ENCODE measurements around the gene PLA2G4A.
A peak's percentile ranks its signal among the peaks of the same experiment; 100 is the strongest.

The PLA2G4A gene

GRCh38 chr1:186783193-186783592 is 45.6 kb upstream of the PLA2G4A start:
- Histone ChIP-seq H2BK5ac (ENCODE audit: low read depth, low read length, poor library complexity, severe bottlenecking) (no peak overlapping the region), H3K4me3 (ENCODE audit: insufficient read depth in 1 of 2, low read depth in 1 of 2, low read length in 2 of 2) (no peak overlapping the region), H3K4ac (ENCODE audit: low read depth in 1 of 2, low read length in 2 of 2) (no peak overlapping the region), H2AFZ (ENCODE audit: low read depth, low read length) (no peak overlapping the region), H3K9ac (ENCODE audit: low read length) (no peak overlapping the region), H4K91ac (ENCODE audit: low read length) (no peak overlapping the region), H3K4me1 (ENCODE audit: control insufficient read depth, insufficient read depth, low read depth, low read length) (no peaks in the 10 kb centered on the region), H3K27me3 (ENCODE audit: control insufficient read depth in 1 of 2, insufficient read depth in 1 of 2, low read length in 2 of 2) (no peaks in the 10 kb centered on the region), H2BK120ac (ENCODE audit: low read depth, low read length) (no peak overlapping the region), H3K27ac (ENCODE audit: low read length, poor library complexity, severe bottlenecking) (no peak overlapping the region), H2BK12ac (ENCODE audit: low read length in 2 of 2) (peak overlapping the region in 1 of 2 experiments; percentile 9), H2BK15ac (ENCODE audit: low read depth, poor library complexity, severe bottlenecking) (no peak overlapping the region), H3K18ac (ENCODE audit: low read depth in 1 of 2, low read length in 2 of 2) (no peak overlapping the region), H3K9me3 (ENCODE audit: control insufficient read depth, low read length) (no peaks in the 10 kb centered on the region), H2AK5ac (ENCODE audit: low read length, severe bottlenecking) (no peak overlapping the region), H3K14ac (ENCODE audit: low read length in 2 of 2) (no peak overlapping the region), H3K4me2 (ENCODE audit: low read length, poor library complexity, severe bottlenecking) (no peak overlapping the region), H4K8ac (ENCODE audit: low read length) (no peak overlapping the region), H3K79me1 (replicated peaks; ENCODE audit: low read length, poor library complexity, severe bottlenecking) (no peaks in the 10 kb centered on the region), H3K23ac (ENCODE audit: low read length in 2 of 2) (no peak overlapping the region), H3K36me3 (ENCODE audit: control insufficient read depth in 1 of 2, insufficient read depth in 2 of 2, low read depth in 1 of 2, low read length in 2 of 2) (no peaks in the 10 kb centered on the region)
- WGBS: 94% methylated on average over 3 of the region's 3 CpGs
- no peak for DNase-seq

GRCh38 chr1:186785503-186785902 is 43.2 kb upstream of the PLA2G4A start:
- 100% methylated on average over 1 of the region's 2 CpGs for WGBS
- no peak overlapping the region for H3K4me3 ChIP-seq (ENCODE audit: insufficient read depth in 1 of 2, low read depth in 1 of 2, low read length in 2 of 2)

GRCh38 chr1:186790101-186790500 is 38.6 kb upstream of the PLA2G4A start:
- H3K4me2 ChIP-seq (ENCODE audit: low read length, poor library complexity, severe bottlenecking): no peak overlapping the region
- no peak for DNase-seq
- no peak overlapping the region for H2BK120ac ChIP-seq (ENCODE audit: low read depth, low read length)
- no peak overlapping the region for H2AFZ ChIP-seq (ENCODE audit: low read depth, low read length)
- H3K9ac ChIP-seq (ENCODE audit: low read length): no peak overlapping the region
- no peak overlapping the region for H3K18ac ChIP-seq (ENCODE audit: low read depth in 1 of 2, low read length in 2 of 2)
- H3K9me3 ChIP-seq (ENCODE audit: control insufficient read depth, low read length): no peaks in the 10 kb centered on the region
- H4K8ac ChIP-seq (ENCODE audit: low read length): no peak overlapping the region
- no peaks in the 10 kb centered on the region for H3K27me3 ChIP-seq (ENCODE audit: control insufficient read depth in 1 of 2, insufficient read depth in 1 of 2, low read length in 2 of 2)
- no peak overlapping the region for H3K27ac ChIP-seq (ENCODE audit: low read length, poor library complexity, severe bottlenecking)
- no peak overlapping the region for H3K4ac ChIP-seq (ENCODE audit: low read depth in 1 of 2, low read length in 2 of 2)
- no peak overlapping the region for H2AK5ac ChIP-seq (ENCODE audit: low read length, severe bottlenecking)
- WGBS: 100% methylated on average over 1 of the region's 1 CpG
- H2BK12ac ChIP-seq (ENCODE audit: low read length in 2 of 2): no peak overlapping the region
- H3K36me3 ChIP-seq (ENCODE audit: control insufficient read depth in 1 of 2, insufficient read depth in 2 of 2, low read depth in 1 of 2, low read length in 2 of 2): no peaks in the 10 kb centered on the region
- no peak overlapping the region for H2BK5ac ChIP-seq (ENCODE audit: low read depth, low read length, poor library complexity, severe bottlenecking)
- H2BK15ac ChIP-seq (ENCODE audit: low read depth, poor library complexity, severe bottlenecking): no peak overlapping the region
- no peak overlapping the region for H3K23ac ChIP-seq (ENCODE audit: low read length in 2 of 2)
- no peaks in the 10 kb centered on the region for H3K4me1 ChIP-seq (ENCODE audit: control insufficient read depth, insufficient read depth, low read depth, low read length)
- no peak overlapping the region for H3K14ac ChIP-seq (ENCODE audit: low read length in 2 of 2)
- H4K91ac ChIP-seq (ENCODE audit: low read length): no peak overlapping the region
- H3K79me1 ChIP-seq (replicated peaks; ENCODE audit: low read length, poor library complexity, severe bottlenecking): no peaks in the 10 kb centered on the region
- no peak overlapping the region for H3K4me3 ChIP-seq (ENCODE audit: insufficient read depth in 1 of 2, low read depth in 1 of 2, low read length in 2 of 2)

More at GRCh38 chr1:186785503-186785902, 43.2 kb upstream of the PLA2G4A start:
- H2BK12ac ChIP-seq (ENCODE audit: low read length in 2 of 2): no peak overlapping the region
- H4K91ac ChIP-seq (ENCODE audit: low read length): no peak overlapping the region
- no peak overlapping the region for H2AFZ ChIP-seq (ENCODE audit: low read depth, low read length)
- H3K4me1 ChIP-seq (ENCODE audit: control insufficient read depth, insufficient read depth, low read depth, low read length): no peaks in the 10 kb centered on the region
- H2BK120ac ChIP-seq (ENCODE audit: low read depth, low read length): no peak overlapping the region
- H3K18ac ChIP-seq (ENCODE audit: low read depth in 1 of 2, low read length in 2 of 2): no peak overlapping the region
- no peak overlapping the region for H2AK5ac ChIP-seq (ENCODE audit: low read length, severe bottlenecking)
- peak; percentile 37 for DNase-seq
- H3K4ac ChIP-seq (ENCODE audit: low read depth in 1 of 2, low read length in 2 of 2): no peak overlapping the region
- H2BK5ac ChIP-seq (ENCODE audit: low read depth, low read length, poor library complexity, severe bottlenecking): no peak overlapping the region
- no peaks in the 10 kb centered on the region for H3K36me3 ChIP-seq (ENCODE audit: control insufficient read depth in 1 of 2, insufficient read depth in 2 of 2, low read depth in 1 of 2, low read length in 2 of 2)
- no peak overlapping the region for H2BK15ac ChIP-seq (ENCODE audit: low read depth, poor library complexity, severe bottlenecking)
- H3K9ac ChIP-seq (ENCODE audit: low read length): no peak overlapping the region
- no peak overlapping the region for H3K23ac ChIP-seq (ENCODE audit: low read length in 2 of 2)
- no peaks in the 10 kb centered on the region for H3K79me1 ChIP-seq (replicated peaks; ENCODE audit: low read length, poor library complexity, severe bottlenecking)
- no peak overlapping the region for H3K4me2 ChIP-seq (ENCODE audit: low read length, poor library complexity, severe bottlenecking)
- H3K9me3 ChIP-seq (ENCODE audit: control insufficient read depth, low read length): no peaks in the 10 kb centered on the region
- H3K14ac ChIP-seq (ENCODE audit: low read length in 2 of 2): no peak overlapping the region
- no peaks in the 10 kb centered on the region for H3K27me3 ChIP-seq (ENCODE audit: control insufficient read depth in 1 of 2, insufficient read depth in 1 of 2, low read length in 2 of 2)
- H4K8ac ChIP-seq (ENCODE audit: low read length): no peak overlapping the region
- no peak overlapping the region for H3K27ac ChIP-seq (ENCODE audit: low read length, poor library complexity, severe bottlenecking)

- H3K79me1 ChIP-seq (replicated peaks; ENCODE audit: low read length, poor library complexity, severe bottlenecking): no peaks in the 10 kb centered on the region
- no peaks in the 10 kb centered on the region for H3K9me3 ChIP-seq (ENCODE audit: control insufficient read depth, low read length)
- no peak overlapping the region for H3K14ac ChIP-seq (ENCODE audit: low read length in 2 of 2)
- H3K36me3 ChIP-seq (ENCODE audit: control insufficient read depth in 1 of 2, insufficient read depth in 2 of 2, low read depth in 1 of 2, low read length in 2 of 2): no peaks in the 10 kb centered on the region
- H3K27me3 ChIP-seq (ENCODE audit: control insufficient read depth in 1 of 2, insufficient read depth in 1 of 2, low read length in 2 of 2): no peaks in the 10 kb centered on the region
- no peak overlapping the region for H3K4me2 ChIP-seq (ENCODE audit: low read length, poor library complexity, severe bottlenecking)
- H3K4me3 ChIP-seq (ENCODE audit: insufficient read depth in 1 of 2, low read depth in 1 of 2, low read length in 2 of 2): no peak overlapping the region
- no peak overlapping the region for H2BK120ac ChIP-seq (ENCODE audit: low read depth, low read length)
- H3K4me1 ChIP-seq (ENCODE audit: control insufficient read depth, insufficient read depth, low read depth, low read length): no peaks in the 10 kb centered on the region
- H4K91ac ChIP-seq (ENCODE audit: low read length): peak overlapping the region; percentile 27
- no peak overlapping the region for H2AFZ ChIP-seq (ENCODE audit: low read depth, low read length)
- no peak overlapping the region for H2AK5ac ChIP-seq (ENCODE audit: low read length, severe bottlenecking)
- H4K8ac ChIP-seq (ENCODE audit: low read length): no peak overlapping the region
- no peak overlapping the region for H3K9ac ChIP-seq (ENCODE audit: low read length)
- H3K4ac ChIP-seq (ENCODE audit: low read depth in 1 of 2, low read length in 2 of 2): no peak overlapping the region
- H3K18ac ChIP-seq (ENCODE audit: low read depth in 1 of 2, low read length in 2 of 2): peak overlapping the region; percentile 24 to 54
- peak; percentile 66 for DNase-seq
- no peak overlapping the region for H3K27ac ChIP-seq (ENCODE audit: low read length, poor library complexity, severe bottlenecking)
- 53% methylated on average over 4 of the region's 7 CpGs for WGBS
- H2BK5ac ChIP-seq (ENCODE audit: low read depth, low read length, poor library complexity, severe bottlenecking): no peak overlapping the region
- no peak overlapping the region for H3K23ac ChIP-seq (ENCODE audit: low read length in 2 of 2)
- peak overlapping the region in 1 of 2 experiments; percentile 42 for H2BK12ac ChIP-seq (ENCODE audit: low read length in 2 of 2)
- no peak overlapping the region for H2BK15ac ChIP-seq (ENCODE audit: low read depth, poor library complexity, severe bottlenecking)
These were observed 35.7 kb upstream of the PLA2G4A start for GRCh38 chr1:186792870-186793581.

Measured in mesenchymal stem cell (in vitro differentiated cells and primary cell).